ENCODE measurements around the gene ZNRD2. TPM values are rescaled to one million over a fixed set of nuclear protein-coding genes. Genes with fewer than 3 reads are reported as not detected.

The ZNRD2 gene
- total RNA-seq, 4 donors from 2014 or later = 16.5 to 25.7 (median 25.4) TPM

GRCh38 chr11:65529475-65530156 lies 40.7 kb upstream of the ZNRD2 start:
- Histone ChIP-seq H3K27ac (no peak overlapping the region), H3K36me3 (peaks cover 0 to 71% (median 0%) of the 10 kb centered on the region in 3 donors), H3K4me3 (no peak overlapping the region), H3K4me1 (peaks cover 0 to 17% (median 12%) of the 10 kb centered on the region in 4 donors), H3K27me3 (no peaks in the 10 kb centered on the region), H3K9me3 (no peaks in the 10 kb centered on the region)
- DNase-seq = no peak
- TF ChIP-seq POLR2A (IDR thresholded peaks at IDR 0.05) = no peak
- TF ChIP-seq, protein P1, sequence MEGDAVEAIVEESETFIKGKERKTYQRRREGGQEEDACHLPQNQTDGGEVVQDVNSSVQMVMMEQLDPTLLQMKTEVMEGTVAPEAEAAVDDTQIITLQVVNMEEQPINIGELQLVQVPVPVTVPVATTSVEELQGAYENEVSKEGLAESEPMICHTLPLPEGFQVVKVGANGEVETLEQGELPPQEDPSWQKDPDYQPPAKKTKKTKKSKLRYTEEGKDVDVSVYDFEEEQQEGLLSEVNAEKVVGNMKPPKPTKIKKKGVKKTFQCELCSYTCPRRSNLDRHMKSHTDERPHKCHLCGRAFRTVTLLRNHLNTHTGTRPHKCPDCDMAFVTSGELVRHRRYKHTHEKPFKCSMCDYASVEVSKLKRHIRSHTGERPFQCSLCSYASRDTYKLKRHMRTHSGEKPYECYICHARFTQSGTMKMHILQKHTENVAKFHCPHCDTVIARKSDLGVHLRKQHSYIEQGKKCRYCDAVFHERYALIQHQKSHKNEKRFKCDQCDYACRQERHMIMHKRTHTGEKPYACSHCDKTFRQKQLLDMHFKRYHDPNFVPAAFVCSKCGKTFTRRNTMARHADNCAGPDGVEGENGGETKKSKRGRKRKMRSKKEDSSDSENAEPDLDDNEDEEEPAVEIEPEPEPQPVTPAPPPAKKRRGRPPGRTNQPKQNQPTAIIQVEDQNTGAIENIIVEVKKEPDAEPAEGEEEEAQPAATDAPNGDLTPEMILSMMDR (IDR thresholded peaks at IDR 0.05) = no peak

GRCh38 chr11:65530157-65530496 lies 40.1 kb upstream of the ZNRD2 start:
- Histone ChIP-seq H3K36me3 (peaks cover 0 to 76% (median 0%) of the 10 kb centered on the region in 3 donors), H3K9me3 (no peaks in the 10 kb centered on the region), H3K27ac (no peak overlapping the region), H3K27me3 (no peaks in the 10 kb centered on the region), H3K4me1 (peaks cover 0 to 17% (median 12%) of the 10 kb centered on the region in 4 donors), H3K4me3 (no peak overlapping the region)
- DNase-seq = no peak
- TF ChIP-seq, protein P1 (IDR thresholded peaks at IDR 0.05) = no peak
- TF ChIP-seq POLR2A (IDR thresholded peaks at IDR 0.05) = no peak

- TF ChIP-seq POLR2A (IDR thresholded peaks at IDR 0.05) = no peak
- TF ChIP-seq, protein P1 (IDR thresholded peaks at IDR 0.05) = no peak
- Histone ChIP-seq H3K27me3 (no peaks in the 10 kb centered on the region), H3K36me3 (peaks cover 0 to 84% (median 0%) of the 10 kb centered on the region in 3 donors), H3K4me1 (no peaks in the 10 kb centered on the region), H3K9me3 (no peaks in the 10 kb centered on the region), H3K4me3 (no peak overlapping the region), H3K27ac (no peak overlapping the region)
- no peak for DNase-seq
Measured at GRCh38 chr11:65532388-65533064, 37.8 kb upstream of the ZNRD2 start.

- H3K4me3 ChIP-seq = no peak overlapping the region
- H3K27me3 ChIP-seq = no peaks in the 10 kb centered on the region
- no peak for TF ChIP-seq POLR2A (IDR thresholded peaks at IDR 0.05)
- TF ChIP-seq, protein P1 (IDR thresholded peaks at IDR 0.05) = no peak
- DNase-seq = no peak
- H3K4me1 ChIP-seq = peaks cover 0 to 11% (median 5%) of the 10 kb centered on the region in 4 donors
- H3K36me3 ChIP-seq = peaks cover 0 to 85% (median 0%) of the 10 kb centered on the region in 3 donors
- no peak overlapping the region for H3K27ac ChIP-seq
- H3K9me3 ChIP-seq = no peaks in the 10 kb centered on the region
Measured at GRCh38 chr11:65535102-65535501, 35.2 kb upstream of the ZNRD2 start.

- no peaks in the 10 kb centered on the region for H3K9me3 ChIP-seq
- peaks cover 0 to 70% (median 0%) of the 10 kb centered on the region in 3 donors for H3K36me3 ChIP-seq
- H3K27me3 ChIP-seq = no peaks in the 10 kb centered on the region
- DNase-seq = no peak
- H3K4me3 ChIP-seq = no peak overlapping the region
- H3K4me1 ChIP-seq = peaks cover 5 to 23% (median 13%) of the 10 kb centered on the region in 4 donors
- TF ChIP-seq, protein P1 (IDR thresholded peaks at IDR 0.05) = no peak
- TF ChIP-seq POLR2A (IDR thresholded peaks at IDR 0.05) = no peak
- no peak overlapping the region for H3K27ac ChIP-seq
Measured at GRCh38 chr11:65536412-65537295, 33.6 kb upstream of the ZNRD2 start.
